ENCODE data around the gene SIX2.

DNA sequence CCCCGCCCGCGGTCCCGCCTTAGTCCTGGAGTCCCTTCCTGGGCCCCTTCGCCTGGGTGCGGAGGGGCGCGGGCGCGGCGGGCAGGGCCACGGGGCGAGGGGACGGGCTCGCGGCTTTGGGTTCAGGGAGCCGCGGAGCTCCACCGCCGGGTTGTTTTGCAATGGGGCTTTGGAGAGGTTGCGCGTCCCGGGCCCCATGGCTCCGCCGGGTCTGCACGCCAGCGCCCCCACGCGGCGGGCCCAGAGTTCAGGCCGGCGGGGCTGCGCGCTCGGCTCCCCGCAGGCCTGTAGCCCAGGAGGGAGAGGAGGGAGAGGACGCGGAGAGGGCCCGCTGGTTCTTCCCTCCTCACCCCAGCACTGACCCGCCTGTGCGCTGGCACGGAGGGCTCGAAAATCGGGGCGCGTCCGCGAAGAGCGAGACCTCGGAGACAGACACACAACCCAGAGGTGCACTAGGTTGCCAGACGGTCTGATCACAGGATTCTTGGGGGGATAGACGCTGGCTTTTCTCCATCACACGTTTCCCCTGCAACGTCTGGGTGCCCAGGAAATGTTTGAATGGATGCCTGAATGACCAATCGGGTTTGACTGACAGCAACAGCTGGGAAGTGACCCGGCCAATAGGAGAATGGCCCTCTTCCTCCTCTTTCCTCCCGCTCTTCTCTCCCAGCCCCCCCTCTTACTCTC lies 4.9 kb upstream of the SIX2 start:
- TF ChIP-seq CTCF (IDR thresholded peaks at IDR 0.05; ENCODE audit: insufficient read depth, low read depth, low read length) (peak; percentile 28), EZH2 (IDR thresholded peaks at IDR 0.05; ENCODE audit: insufficient read depth, low read length) (no peak)
